DMS 273 (cell line): ENCODE measurements around the gene GGA1.
"Not testable (repeated sequence)": the region's sequence is repeated elsewhere in the genome, so short reads cannot be mapped to it uniquely, and the experiment has no call there.

Source experiments
- DNase-seq: peaks from one replicate; lab custom pipeline; 2025; ENCODE audit not compliant: unreplicated experiment; lab: John Stamatoyannopoulos, UW

Gene GGA1

DNA sequence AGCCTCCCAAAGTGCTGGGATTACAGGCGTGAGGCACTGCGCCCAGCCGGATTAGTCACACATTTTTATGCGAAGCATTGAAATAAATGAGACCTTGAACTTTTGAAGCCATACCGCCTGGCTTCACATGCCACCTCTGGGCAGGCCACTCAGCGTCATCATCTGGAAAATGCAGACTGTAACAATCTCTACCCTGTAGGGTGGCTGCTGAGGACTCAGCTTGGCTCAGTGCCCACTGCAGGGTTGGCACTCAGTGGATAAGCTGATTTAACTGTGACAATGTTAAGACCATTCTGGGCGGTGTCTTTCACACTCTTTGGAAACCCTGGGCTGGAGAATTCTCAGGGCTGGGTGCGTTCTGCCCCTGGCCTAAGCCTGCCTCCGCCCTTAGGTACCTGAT, 39.3 kb downstream of the GGA1 start:
- DNase-seq = no peak

DNA sequence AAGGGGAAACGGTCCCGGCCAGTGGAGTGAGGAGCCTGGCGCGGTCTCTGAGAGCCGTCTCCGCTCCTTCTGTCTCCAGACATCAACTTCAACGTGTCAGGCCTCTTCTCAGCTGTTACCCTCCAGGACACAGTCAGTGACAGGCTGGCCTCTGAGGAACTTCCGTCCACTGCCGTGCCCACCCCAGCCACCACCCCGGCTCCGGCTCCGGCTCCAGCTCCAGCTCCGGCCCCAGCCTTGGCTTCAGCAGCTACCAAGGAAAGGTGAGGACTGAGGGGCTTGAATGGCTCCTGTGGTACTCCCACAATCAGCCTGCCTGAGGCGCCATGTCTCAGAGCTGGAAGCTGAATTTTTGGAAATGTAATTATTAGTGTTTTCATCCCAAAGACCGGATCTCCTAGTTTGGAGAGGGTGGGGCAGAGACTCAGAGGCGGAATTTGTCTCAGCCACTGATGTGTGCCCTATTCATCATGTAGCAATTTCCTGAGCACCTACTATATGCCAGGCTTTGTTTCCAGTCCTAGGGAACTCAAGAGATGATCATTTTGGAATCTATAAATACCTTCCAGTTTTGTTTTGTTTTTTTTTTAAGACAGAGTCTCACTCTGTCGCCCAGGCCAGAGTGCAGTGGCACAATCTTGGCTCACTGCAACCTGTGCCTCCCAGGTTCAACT, 42.0 kb downstream of the GGA1 start:
- no peak for DNase-seq

DNA sequence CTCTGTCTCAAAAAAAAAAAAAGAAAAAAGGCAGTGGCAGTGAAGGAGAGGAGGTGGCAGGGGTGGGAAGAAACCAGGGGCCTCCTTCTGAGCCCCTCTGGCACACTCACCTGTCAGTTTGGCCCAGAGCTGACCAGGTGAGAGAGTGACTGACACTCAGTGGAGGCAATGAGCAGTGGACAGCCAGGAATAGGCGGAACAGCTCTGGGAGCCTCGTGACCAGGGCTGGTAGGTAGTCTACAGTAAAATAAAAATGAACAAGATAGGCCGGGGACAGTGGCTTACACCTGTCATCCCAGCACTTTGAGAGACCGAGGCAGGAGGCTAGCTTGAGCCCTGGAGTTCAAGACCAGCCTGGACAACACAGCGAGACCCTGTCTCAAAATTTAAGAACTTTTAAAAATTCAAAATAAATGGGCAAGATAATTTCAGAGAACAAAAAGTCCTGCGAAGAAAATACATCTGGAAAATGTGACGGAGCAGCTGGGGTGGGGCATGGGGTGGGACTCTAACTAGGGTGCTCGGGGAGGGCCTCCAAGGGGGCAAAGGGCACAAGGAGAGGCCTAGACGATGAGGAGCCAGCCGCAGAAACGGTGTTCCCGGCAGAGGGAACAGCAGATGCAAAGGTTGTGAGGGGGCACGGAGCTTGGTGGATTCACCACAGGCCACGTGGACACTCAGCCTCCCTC, 46.1 kb downstream of the GGA1 start:
- no peak for DNase-seq

DNA sequence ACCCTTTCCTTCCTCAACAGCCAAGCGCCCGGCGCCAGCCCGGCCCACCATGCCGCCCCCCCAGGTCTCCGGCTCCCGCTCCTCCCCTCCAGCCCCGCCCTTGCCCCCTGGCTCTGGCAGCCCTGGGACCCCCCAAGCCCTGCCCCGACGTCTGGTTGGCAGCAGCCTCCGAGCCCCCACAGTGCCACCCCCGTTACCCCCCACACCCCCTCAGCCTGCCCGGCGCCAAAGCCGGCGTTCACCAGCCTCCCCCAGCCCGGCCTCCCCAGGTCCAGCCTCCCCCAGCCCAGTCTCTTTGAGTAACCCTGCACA, 46.6 kb downstream of the GGA1 start:
- no peak for DNase-seq

DNA sequence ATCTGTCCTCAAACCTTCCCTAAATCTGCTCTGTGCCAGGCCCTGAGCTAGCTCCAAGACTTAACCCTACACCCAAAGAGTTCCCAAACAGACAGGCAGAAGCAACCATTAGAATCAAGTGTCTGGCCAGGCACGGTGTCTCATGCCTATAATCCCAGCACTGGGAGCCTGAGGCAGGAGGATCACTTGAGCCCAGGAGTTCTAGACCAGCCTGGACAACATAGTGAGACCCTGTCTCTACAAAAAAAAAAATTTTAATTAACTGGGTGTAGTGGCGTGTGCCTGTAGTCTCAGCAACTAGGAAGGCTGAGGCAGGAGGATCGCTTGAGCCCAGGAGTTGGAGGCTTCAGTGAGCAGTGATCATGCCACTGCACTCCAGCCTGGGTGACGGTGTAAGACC, 47.9 kb downstream of the GGA1 start:
- DNase-seq = not testable (repeated sequence)

DNA sequence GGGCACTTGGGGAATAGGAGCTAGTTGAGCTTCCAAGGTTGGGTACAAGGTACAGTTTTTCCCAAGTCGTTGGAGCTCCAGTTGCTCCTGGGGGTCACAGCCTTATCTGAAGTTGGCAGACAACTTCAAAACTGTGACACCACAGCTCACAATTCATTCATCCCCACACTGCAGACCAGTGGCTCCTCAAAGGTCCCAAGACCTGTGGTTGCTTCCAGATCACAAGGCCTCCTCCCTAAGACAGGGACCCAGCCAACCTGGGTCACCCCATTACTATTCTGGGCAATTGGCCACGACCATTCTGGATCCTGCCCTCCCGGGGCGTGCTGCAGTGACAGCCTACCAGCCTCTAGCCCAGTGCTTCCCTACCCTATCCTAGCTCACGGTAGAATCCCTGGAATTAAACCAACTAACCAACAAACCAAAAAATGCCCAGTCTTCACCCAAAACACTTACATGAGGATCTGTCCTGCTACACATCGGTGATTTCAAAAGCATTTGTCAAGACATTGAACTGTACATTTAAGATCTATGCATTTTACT, 49.0 kb downstream of the GGA1 start:
- DNase-seq = peak; percentile 57

DNA sequence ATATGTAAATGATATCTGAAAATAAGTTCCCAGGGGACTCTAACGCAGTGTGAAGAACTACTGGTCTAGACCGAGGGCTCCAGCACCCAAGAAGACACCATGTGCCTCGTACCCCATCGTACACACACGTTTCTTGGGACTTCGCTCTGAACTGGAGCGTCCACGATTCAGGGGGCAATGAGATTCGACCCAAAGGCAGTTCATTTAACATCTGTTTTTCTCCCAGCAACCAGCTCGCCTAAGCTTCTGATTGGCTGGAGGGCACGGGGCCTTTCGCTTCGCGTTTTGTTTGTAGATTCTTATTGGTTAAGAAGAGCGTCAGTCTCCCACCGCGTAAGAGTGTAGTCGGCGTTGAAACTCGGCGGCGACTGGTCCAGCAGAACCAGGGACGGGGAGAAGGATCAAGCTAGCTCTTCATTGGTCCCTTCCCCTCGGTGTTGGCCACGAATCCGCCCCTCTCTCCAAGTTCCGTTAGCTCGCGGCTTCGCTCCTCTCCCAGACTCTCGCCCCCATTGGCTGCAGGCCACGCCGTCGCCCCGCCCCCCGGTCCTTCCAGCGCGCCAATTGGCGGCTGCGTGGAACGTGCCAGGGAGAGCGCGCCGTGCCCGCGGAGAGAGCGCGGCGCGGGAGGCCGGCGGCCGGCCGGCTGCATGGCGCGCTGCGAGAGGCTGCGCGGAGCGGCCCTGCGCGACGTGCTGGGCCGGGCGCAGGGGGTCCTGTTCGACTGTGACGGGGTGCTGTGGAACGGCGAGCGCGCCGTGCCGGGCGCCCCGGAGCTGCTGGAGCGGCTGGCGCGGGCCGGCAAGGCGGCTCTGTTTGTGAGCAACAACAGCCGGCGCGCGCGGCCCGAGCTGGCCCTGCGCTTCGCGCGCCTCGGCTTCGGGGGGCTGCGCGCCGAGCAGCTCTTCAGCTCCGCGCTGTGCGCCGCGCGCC, 49.8 kb downstream of the GGA1 start, which contains the start of gene PDXP:
Gene PDXP (plus strand): TSS at position 591 of the 933 bp plus-strand sequence. CDS start 60 bp downstream, at position 651.
- peak; percentile 99 for DNase-seq

DNA sequence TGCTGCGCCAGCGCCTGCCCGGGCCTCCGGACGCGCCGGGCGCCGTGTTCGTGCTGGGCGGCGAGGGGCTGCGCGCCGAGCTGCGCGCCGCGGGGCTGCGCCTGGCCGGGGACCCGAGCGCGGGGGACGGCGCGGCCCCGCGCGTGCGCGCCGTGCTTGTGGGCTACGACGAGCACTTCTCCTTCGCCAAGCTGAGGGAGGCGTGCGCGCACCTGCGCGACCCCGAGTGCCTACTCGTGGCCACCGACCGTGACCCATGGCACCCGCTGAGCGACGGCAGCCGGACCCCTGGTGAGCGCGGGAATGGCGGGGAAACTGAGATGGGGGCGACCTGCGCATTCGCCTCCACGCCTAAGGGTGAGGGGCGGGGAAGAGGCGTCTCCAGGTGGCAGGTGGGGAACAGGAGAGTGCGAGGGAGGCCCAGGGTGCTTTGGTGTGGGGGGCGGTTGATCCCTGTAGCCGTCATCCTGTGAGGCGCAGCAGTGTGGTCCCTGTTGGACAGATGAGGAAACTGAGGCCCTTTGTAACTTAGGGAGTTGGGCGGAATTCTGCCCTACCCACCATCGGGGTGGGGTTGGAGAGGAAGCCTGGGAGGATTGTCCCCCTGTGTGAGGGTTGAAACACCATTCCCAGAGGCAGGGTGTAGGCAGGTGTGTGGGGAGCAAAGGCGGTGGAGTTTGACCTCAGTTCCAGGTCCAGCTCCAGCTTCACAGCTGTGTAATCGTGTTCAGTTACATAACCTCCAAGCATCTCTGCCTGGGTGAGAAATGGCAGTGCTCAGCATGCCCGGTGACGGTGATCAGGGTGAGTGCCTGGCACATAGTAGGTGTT, 50.6 kb downstream of the GGA1 start:
- DNase-seq = no peak

DNA sequence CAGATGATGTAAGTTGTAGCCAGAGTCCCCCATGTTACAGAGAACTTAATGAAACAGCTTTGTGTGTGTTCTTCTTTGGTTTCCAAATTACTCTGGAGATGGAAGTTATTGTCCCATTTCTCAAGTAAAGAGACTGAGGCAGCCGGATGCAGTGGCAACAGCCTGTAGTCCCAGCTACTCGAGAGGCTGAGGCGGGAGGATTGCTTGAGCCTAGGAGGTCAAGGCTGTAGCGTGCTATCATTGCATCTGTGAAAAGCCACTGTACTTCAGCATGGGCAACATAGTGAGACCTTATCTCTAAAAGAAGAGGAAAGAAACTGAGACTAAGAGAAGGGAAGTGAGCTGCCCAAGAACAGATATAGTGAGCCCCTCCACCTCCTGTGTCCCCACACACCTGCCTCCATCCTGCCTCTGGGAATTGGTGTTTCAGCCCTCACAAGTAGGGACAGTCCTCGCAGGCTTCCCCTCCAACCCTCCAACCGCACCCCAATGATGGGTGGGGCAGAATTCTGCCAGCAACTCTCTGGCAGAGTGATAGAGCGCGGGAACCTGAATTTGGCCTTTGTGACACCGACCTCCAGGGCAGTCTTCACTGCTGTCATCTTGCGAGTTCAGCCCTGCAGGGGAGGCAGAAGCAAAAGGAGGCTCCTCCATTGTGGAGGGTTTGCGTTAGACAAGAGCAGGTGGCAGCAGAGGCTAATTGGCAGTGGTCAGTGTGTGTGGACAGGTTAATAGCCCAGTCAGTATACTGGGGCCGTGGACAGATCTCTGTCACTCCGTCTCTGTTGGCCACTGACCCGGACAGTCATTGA, 51.5 kb downstream of the GGA1 start:
- no peak for DNase-seq

DNA sequence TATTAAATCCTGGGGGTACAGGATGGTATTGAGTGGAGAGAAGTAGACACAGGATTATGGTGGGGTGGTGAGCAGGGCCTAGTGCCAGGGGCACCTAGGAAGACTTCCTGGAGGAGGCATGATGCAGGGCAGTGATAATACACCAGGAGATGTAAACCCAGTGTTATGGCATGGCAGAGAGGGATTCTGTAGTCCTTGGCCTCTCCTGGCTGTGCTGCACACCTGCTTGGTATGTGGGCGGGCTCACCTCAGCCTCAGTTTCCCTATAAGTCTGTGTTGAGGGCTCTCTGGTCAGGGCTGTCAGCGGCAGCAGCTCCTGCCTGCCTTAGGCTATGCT, 52.0 kb downstream of the GGA1 start:
- DNase-seq = no peak

DNA sequence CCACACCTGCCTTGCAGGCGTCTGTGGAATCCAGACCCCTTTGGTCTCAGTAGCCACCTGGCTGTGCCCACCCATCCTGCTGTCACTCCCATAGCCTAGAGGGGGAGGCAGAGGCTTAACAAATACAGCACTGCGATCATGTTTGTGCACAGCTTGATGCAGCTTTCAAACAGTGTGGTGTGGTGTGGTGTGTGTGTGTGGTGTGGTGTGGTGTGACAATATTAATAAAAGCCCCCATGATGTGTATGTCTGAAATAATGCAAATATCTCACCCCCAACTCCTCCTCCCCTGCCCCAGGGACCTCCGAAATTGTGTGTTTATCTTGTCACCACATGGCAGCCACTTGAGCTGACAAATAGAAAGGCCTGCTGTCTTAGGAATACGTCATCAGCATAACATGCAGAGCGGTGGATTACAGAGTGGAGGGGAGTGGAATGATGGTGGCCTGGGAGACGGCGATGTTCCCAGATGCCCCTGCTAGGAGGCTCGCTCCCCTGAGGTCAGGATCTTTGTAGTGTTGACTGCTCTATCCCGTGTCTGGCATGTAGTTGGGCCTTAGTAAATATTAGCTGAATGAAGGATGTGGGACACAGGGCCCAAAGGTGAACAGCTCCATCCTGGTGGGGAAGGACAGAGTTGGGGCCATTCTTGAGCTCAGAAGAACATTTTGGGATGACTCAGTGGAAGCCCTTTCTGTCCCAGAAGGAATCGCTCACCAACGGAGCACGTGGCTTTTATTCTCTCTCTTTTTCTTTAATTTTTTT, 52.7 kb downstream of the GGA1 start:
- DNase-seq = peak; percentile 81

DNA sequence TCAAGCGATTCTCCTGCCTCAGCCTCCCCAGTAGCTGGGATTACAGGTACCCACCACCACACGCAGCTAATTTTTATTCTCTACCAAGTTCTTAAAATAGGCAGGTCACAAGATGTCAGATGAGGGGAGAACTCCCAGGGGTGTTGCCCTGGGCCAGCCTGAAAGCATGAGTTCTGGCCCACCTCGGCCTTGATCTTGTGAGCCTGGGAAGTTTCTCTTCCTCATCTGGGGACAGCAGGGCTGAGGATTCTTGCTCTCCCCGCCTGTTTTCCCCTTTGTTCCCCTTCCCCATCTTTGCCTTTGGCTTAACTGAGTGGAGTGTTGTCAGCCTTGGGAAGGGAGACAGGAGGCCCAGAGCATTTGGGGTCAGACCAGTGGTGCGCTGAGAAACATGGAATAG, 53.4 kb downstream of the GGA1 start:
- no peak for DNase-seq

DNA sequence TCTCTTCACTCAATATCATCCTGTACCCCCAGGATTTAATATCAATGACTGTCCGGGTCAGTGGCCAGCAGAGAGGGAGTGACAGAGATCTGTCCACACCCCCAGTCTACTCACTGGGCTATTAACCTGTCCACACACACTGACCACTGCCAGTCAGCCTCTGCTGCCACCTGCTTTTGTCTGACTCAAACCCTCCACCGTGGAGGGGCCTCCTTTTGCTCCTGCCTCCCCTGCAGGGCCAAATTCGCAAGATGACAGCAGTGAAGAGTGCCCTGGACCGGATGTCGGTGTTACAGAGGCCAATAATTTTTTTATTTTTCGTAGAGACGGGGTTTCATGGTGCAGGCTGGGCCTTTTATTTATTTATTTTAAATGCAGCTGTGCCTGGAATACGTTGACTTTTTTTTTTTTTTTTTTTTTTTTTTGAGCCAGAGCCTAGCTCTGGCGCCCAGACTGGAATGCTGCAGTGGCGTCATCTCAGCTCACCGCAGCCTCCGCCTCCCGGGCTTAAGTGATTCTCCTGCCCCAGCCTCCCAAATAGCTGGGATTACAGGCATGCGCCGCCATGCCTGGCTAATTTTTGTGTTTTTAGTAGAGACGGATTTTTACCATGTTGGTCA, 55.0 kb downstream of the GGA1 start:
- no peak for DNase-seq

DNA sequence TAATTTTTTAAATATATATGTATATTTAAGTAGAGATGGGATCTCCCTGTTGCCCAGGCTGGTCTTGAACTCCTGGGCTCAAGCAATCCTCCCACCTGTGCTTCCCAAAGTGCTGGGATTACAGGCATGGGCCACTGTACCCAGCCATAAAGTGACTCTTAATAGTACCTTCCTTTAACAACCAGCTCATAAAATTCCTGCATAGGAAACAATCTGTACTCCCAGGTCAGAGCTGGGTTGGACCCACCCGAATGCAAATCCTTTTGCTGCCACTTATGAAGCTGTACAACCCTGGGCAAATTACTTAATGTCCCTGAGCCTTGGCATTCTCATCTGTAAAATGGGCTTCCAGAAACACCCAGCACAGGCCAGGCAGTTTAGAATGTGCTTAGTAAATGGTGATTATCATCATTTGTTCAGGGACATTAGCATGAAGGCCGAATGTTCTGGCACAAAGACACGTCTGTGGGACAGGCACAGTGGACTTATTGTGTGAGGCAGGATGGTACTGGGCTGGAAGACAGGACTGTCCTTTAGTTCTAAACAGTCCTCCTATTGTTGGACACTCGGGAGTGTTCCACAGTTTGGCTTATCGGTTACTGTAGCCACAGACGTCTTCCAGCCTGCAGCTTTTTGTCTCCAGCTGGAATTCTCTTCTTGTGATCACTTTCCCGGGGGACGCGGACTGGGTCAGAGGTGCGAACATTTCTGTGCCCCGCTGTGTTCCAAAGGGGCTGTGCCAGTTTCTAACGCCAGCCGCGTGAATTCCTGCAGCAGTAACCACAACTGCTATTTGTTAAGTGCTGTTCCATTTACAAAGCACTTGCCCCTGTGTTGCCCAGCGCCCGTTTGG, 55.8 kb downstream of the GGA1 start:
- DNase-seq = no peak

DNA sequence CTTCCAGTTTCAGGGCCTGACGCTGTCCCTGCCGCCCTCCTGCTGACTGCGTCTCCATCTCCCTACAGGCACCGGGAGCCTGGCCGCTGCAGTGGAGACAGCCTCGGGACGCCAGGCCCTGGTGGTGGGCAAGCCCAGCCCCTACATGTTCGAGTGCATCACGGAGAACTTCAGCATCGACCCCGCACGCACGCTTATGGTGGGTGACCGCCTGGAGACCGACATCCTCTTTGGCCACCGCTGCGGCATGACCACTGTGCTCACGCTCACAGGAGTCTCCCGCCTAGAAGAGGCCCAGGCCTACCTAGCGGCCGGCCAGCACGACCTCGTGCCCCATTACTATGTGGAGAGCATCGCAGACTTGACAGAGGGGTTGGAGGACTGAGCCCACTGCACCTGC, 56.9 kb downstream of the GGA1 start:
- DNase-seq = no peak

DNA sequence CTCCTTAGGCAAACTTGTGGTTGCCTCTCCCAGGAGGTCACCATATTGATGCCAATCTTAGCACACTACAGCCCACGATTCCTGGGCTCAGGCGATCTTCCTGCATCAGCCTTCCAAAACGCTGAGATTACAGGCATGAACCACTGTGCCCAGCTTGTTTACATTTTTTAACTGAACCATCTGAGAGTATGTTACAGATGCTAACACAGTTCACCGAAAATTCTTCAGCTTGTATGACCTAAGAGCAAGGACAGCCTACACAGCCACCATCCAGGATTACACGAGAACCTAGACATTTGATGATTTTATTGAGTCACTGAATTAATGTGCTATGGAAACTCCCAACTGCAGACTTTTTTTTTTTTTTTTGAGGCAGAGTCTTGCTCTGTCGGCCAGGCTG, 61.0 kb downstream of the GGA1 start:
- DNase-seq = no peak

DNA sequence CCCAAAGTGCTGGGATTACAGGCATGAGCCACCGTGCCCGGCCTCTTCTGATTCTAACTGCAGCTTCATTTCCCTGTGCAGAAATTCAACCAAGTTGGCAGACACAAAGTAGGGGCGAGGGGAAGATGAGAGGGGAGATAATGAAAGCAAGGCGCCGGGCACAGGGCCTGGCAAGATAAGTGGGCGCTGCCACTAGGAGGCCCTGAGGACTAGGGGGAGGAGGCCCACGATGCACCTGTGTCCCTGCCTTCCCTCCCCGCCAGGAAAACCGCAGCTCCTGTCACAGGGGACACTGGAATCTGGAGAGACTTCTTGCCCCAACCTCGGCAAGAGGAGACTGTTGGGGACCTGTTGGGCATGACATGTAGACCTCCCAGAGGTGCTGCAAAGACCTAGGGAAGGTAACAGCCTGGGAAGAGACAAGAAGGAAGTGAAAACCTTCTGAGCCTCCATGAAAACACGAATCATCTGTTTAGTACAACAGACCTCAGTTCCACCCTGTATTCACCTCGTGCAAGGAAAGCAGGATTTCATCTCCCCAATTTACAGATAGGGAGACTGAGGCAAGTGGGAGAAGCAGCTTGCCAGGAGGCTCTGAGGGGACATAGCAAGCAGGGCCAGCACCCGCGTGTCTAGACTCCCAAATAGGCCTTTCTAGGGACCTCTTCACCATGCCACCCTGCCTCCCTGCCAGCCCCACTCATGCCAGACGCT, 63.7 kb downstream of the GGA1 start:
- DNase-seq = no peak
